ENCODE measurements around the gene TIMP2. TPM values are rescaled to one million over a fixed set of nuclear protein-coding genes. Genes with fewer than 3 reads are reported as not detected.

The TIMP2 gene
- total RNA-seq, 1 experiment from 2014 or later: 398 TPM

DNA sequence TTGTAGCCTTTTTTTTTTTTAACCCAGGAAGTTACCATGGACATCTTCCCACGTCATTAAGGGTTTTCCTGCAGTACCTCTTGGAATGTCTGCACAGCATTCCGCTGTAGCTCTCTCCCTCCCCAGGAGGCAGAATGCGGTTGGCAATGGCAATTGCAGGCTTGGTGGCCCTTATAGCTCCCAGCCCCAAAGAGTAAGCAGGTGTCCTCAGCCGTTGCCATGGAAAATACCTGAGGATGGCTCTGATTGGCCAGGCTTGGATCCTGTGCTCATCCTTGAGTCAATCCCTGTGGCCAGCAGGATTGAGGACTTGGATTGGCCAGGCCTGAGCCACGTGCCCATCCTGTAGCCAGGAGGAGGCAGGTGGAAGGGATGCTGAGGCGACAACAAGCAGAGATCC is 15.5 kb upstream of the TIMP2 start:
- peak; percentile 52 for DNase-seq (ENCODE audit: low read depth, low spot score)
- in situ Hi-C loops (cut with HindIII; ENCODE audit: low pct_unique_long_range_greater_than_20kb, low sequenced_read_pairs): no loop called here

DNA sequence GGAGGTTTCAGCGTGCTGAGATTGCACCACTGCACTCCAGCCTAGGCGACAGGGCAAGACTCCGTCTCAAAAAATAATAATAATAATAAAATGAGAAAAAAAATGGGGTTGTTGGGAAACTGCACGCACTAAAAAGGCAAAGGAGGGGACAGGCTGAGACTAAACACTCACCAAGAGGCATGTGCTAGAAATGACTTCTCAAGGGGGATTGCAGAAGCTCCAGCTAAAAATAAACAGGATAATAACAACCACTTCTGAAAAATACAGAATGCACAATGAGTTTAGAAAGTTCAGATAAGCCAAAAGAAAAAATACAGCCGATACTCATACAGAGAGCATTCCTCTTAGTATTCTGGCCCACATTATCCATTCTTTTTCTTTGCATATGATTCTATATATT is 15.1 kb upstream of the TIMP2 start:
- in situ Hi-C loops (cut with HindIII; ENCODE audit: low pct_unique_long_range_greater_than_20kb, low sequenced_read_pairs): no loop called here
- DNase-seq (ENCODE audit: low read depth, low spot score): no peak

DNA sequence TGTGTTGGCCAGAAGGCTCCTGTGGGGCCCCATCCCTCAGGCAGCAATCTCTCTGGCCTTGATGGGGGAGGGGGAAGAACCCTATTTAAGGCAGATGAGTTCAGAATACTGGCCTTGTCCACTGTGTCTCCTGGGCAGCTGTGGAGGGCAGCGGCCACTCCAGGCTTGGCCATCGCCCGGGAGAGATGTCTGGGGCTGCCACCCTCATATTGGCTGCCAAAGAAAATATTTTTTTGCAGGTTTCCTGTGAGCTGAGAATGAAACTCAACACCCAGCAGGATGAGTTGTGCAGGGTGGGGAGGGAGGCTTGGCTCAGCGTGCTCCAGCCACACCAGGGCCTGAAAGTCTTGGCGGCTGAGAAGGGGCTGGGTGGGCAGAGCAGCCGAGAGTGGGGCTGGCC is 14.4 kb upstream of the TIMP2 start:
- in situ Hi-C loops (cut with HindIII; ENCODE audit: low pct_unique_long_range_greater_than_20kb, low sequenced_read_pairs): no loop called here
- no peak for DNase-seq (ENCODE audit: low read depth, low spot score)

DNA sequence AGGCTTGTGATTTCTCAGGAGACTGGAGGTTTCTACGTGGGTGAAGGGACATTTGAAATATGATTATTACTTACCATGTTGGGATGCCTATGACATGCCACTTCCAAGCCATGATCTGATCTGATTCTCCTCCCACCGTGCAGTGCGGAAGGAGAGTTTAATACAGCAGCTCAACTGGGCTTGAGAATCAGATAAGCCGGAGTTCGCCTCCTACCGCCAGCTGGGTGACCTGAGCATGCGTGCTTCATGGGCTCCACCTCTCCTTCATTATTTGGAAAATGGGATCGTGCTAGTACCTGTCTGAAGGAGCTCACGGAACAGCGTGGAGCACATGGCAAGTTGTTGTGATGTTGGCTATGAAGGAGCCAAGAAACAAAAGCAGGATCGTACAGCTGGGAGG is 12.4 kb upstream of the TIMP2 start:
- in situ Hi-C loops (cut with HindIII; ENCODE audit: low pct_unique_long_range_greater_than_20kb, low sequenced_read_pairs): no loop called here
- no peak for DNase-seq (ENCODE audit: low read depth, low spot score)

DNA sequence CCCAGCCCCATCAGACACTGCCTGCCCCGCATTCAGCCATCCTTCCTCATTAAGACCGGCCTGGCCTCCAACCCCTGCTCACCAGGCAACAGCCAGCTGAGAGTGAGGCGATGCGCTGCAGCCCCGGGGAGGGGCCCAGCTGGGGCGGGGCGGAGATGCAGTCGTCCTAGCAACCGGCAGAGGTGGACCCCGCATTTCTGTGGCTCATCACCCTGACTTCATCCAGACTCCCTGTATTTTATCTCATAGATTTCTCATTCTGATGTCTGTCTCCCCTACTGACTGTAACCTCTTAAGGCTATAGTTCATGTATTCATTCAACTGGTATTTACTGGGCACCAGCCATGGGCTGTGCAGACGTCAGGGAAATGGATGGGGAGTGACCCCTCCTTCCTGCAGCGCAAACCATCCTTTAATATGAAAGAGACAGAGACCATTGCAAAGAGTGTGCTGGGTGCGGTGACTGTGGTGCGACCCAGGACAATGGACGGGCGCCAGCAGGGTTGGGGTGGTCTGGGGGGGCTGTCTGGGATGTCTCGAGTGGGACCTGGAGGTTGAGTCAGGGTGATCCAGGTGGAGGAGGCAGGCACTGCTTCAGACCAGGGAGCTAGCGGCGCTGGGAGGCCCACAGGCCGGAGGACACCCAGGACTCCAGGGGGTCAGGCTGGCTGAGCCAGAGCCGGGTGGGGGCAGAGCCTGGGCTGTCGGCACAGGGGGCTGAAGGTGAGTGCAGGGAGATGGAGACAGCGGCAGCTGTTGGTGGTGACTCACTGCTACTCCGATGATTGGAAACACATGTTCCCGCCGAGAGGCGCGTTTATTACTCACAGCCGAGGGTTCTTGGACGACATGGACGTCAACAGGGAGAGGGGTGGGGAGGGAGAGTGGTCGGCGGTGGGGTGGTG is 10.5 kb upstream of the TIMP2 start:
- no peak for DNase-seq (ENCODE audit: low read depth, low spot score)
- in situ Hi-C loops (cut with HindIII; ENCODE audit: low pct_unique_long_range_greater_than_20kb, low sequenced_read_pairs): no loop called here

DNA sequence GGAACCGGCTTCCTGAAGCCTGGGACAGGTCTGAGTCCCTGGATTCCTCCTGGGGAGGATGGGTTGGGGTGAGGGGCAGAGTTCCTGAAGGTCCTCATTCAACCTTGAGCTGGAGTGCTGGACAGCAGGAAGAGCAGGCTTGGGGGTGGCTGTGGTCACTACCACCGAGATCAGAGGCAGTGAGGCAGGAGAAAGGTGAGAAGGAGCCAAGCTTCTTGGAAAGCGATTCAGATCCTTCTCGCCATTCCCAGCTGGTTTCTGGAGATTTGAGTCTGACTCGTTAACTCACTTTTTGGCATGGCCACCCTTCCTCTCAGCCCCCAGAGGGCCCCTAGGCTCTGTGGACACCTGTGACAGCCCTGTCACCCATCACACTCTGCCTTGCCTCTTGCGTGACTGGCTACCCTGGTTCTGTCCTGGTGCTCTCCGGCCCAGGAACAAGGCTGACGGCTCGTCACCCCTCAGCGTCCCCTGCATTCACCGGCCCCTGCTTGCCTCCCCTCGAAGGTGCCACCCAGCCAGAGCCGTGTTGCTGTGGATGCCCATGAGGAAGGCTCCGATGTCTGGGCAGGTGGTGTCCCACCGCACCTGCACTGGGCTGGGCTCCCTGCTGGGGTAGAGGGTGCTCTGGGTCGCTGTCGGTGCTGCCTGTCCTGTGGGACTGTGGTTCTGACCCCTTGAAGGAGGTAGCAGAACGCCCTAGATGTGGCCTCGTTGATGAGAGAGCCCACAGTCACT is 9.7 kb upstream of the TIMP2 start:
- no peak for DNase-seq (ENCODE audit: low read depth, low spot score)
- in situ Hi-C loops (cut with HindIII; ENCODE audit: low pct_unique_long_range_greater_than_20kb, low sequenced_read_pairs): no loop called here

DNA sequence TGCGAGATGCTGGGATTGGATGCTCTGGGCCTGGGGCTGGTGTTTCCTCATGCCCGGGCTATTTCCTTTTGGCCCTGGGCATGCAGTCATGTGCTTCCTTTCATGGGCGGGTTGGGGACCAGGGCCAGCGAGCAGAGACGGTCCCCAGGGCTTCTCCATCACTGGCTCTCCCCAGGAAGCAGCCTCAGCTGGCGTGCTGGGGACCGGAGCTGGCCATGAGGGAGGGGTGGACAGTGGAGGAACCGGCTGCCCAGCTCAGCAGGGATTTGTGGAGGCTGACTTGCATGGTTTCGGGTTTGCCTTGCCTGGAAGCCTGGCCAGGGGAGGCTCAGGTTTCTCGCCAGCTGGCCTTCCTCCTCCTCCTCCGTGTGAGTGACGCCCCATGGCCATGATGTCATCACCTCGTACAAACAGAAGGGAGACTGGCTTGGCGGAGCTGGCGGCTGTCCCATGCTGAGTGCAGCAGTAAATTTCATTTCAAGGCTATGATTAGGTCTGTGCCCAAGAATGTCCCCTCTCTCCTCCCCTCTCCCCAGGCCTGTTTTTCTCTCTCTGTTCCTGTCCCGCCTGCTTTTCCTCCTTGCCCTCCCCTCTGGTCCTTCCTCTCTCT is 8.9 kb upstream of the TIMP2 start:
- no peak for DNase-seq (ENCODE audit: low read depth, low spot score)
- in situ Hi-C loops (cut with HindIII; ENCODE audit: low pct_unique_long_range_greater_than_20kb, low sequenced_read_pairs): no loop called here

DNA sequence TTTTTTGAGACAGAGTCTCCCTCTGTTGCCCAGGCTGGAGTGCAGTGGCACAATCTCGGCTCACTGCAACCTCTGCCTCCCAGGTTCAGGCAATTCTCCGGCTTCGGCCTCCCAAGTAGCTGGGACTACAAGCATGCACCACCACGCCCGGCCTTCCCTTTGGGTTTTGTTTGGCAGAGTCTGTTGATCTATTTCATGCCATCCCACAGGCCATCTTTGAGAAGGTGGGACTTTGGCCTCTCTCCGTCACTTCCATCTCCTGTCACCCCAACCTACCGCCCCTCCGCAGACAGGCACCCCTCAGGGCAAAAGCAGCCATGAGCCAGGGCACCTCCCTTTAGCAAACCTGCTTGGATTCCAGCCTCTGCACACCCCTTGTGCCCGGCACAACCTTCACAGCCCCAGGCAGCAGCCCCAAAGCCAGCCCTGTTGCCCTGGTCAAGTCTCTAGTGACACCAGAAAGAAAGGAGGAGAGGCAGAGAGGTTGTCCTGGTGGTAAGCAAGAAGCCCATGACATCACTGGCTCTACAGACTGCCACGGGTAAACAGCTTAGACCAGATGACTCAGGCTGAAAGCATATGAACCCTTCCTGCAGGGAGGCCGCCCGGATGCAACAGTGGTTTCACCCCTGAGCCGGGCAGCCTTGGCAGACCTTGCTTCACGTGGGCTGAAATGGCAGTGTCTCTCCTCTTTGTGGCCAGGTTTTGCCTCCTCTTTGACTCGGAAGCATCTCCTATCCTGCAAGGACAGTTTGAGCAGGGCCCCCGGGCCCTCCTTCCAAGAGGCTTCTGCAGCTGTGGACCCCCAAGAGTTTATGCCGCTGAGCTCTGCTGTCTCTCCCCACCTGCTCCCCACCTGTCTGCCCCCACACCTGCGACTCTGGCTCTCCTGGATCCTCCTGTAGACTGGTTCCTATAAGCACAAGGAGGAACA is 8.1 kb upstream of the TIMP2 start:
- peak; percentile 76 for DNase-seq (ENCODE audit: low read depth, low spot score)
- in situ Hi-C loops (cut with HindIII; ENCODE audit: low pct_unique_long_range_greater_than_20kb, low sequenced_read_pairs): no loop called here

DNA sequence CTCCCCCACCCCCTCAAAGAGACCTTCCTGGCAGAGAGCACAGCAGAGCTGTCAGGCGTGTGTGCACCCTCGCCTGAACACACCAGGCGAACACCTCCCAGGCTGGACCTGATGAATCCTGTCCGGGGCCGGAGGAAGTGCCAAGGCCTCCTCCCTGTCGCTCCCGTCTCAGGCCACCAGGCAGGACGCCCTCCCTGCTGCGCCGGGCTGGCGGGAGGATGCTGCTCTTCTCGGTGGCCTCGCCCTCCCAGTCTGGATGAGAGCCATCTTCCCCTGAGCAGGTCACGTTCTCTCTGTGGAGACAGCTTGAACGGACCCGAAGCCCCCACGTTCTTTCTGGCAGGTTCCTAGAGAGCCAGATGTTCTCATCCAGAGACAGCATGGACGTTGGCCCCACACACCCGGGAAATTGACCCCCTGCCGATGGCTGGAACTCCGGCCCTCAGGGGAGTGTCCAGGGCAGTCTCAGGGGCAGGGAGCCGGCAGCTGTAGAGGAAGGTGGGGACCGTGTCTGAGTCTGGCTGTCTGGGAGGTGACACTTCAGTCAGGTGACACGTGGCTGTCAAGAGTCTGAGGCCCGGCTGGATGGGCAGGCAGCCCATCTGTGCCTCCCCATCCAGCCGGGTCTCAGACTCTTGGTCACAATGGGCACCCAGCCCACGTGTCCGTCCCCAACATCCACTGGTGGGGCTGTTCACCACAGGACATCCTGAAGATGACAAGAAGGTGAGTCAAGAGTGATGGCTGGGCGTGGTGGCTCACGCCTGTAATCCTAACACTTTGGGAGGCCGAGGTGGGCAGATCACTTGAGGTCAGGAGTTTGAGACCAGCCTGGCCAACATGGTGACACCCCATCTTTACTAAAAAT is 5.0 kb upstream of the TIMP2 start:
- in situ Hi-C loops (cut with HindIII; ENCODE audit: low pct_unique_long_range_greater_than_20kb, low sequenced_read_pairs): no loop called here
- DNase-seq (ENCODE audit: low read depth, low spot score): no peak

DNA sequence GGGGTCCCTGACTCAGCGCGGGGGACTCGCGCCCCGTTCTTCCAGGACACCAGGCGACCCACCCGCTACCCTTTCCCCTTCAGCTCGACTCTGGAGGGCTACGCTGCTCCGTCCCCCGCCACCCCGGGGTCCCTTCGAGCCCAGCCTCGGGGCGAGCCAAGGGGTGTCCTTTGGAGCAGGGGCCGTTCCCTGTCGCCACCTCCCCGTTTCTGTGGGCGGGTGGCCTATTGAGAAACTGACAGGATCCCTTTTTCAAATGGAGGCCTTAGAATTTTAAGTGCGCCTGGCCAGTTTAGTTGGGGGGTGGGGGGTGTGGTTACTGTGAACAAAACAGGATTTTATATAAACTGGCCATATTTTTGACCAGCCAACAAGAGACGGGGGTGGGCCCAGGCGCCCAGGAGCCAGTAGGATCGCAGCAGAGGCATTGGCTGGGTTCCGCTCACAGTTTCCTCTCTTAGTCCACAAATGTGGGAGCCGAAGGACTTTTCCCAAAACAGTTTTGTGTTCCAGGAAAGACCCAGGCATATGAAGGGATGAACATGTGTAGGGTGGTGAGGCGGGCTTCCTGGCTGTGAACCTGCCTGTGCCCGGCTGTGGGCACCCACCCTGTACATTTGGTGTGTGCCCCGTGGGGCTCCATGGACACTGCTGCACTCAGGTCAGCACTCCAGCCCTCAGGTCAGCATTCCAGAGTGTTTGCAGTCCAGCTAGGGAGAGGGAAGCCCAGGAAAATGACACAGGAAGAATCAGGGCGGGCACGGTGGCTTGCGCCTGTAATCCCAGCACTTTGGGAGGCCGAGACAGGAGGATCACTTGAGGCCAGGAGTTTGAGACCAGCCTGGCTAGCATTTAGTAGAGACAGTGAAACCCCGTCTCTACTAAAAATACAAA is 722 bp upstream of the TIMP2 start:
- peak; percentile 71 for DNase-seq (ENCODE audit: low read depth, low spot score)
- in situ Hi-C loops (cut with HindIII; ENCODE audit: low pct_unique_long_range_greater_than_20kb, low sequenced_read_pairs): no loop called here

DNA sequence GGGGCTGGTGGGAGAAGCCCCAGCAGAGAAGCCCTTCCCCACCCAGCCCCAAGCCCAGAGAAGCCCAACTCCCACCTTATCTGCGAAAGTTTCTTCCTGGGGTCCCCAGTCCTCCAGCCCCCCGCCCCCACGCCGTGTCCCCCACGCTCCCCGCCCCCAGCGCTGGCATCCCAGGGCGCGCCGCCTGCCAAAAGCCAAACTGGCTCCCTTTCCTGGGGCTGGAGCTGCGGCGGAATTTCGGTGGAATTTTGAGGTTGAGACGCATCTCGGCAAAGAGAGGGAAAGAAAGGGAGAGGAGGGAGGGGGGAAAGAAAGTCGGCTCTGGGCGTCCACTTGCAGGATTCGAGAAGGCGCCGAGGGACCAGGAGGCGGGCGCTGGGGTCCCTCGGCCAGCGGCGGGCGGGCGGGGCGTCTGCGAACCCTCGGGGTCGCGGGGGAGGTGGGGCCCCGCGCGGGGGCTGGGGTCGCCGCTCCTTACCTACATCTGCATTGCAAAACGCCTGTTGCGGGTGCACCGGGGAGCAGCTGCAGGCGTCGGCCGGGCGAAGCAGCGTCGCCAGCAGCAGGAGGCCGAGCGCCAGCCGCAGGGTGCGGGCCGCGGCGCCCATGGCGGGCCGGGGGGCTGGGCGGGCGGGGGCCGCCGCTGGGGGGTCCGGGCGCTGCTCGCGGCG is 571 bp downstream of the TIMP2 start:
- in situ Hi-C loops (cut with HindIII; ENCODE audit: low pct_unique_long_range_greater_than_20kb, low sequenced_read_pairs): no loop called here
- DNase-seq (ENCODE audit: low read depth, low spot score): no peak

DNA sequence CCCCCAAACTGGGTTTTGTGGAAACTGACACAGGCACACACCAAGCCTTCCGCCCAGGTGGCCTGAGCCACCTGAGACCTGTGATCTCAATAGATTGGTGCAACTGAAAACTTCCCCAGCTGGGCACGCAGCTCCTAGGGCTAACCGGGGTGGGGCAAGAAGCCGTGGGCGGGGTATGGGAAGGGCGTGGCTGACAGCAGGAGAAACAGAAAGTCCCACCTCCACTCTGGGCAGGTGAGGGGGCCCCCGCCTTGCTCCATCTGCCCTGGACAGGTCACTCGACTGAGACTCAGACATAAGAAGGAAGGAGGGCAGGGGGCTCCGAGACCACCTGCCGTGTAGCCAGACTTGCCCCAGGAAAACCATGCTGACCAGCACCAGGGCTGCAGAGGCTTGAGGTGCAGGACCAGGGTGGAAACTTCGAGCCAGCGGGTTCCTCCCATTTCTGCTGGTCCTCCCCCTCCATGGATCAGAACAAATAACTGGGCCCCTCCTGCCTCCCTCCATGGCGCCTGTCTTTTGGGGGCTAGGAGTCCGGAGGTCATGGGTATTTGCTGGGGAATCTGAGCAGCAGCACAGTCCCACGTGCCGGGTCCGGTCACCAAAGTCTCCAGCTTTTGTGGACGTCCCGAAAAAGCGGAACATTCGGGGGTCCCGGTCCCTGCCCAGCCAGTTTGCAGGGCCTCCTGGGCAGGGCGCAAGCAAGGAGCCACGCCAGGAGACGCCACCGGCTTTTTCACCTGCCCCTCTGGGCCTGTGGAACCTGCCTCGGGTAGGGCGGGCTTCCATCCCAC is 1.3 kb downstream of the TIMP2 start:
- peak; percentile 77 for DNase-seq (ENCODE audit: low read depth, low spot score)
- in situ Hi-C loops (cut with HindIII; ENCODE audit: low pct_unique_long_range_greater_than_20kb, low sequenced_read_pairs): no loop called here

DNA sequence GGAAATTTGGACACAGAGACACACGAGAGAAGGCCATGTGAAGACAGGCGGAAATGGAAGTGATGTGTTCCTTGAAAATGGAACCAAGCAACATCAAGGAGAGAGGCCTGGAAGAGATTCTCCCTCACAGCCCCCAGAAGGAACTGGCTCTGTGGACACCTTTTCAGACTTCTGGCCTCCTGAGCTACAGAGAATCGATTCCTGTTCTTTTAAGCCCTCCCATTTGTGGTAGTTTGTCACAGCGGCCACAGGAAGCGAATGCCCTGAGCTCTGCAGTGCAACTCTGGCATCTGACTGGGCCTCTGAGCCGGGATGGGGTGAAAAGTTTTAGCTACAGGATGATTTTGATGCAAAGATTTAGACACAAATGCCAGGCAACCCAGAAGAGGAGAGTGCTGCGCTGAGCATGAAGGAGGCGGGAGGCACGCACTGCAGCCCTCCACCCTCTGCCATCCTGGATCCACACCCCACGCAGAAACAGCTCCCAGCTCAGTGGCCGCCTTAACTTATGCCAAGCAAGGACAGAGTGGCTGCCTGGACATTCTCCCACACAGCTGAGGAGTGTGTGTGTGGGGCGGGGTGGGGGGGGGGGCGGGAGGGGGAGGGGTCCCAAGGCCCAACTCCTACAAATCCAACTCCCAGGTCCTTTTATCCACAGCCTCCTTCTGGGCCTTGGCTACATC is 2.2 kb downstream of the TIMP2 start:
- no peak for DNase-seq (ENCODE audit: low read depth, low spot score)
- in situ Hi-C loops (cut with HindIII; ENCODE audit: low pct_unique_long_range_greater_than_20kb, low sequenced_read_pairs): no loop called here

DNA sequence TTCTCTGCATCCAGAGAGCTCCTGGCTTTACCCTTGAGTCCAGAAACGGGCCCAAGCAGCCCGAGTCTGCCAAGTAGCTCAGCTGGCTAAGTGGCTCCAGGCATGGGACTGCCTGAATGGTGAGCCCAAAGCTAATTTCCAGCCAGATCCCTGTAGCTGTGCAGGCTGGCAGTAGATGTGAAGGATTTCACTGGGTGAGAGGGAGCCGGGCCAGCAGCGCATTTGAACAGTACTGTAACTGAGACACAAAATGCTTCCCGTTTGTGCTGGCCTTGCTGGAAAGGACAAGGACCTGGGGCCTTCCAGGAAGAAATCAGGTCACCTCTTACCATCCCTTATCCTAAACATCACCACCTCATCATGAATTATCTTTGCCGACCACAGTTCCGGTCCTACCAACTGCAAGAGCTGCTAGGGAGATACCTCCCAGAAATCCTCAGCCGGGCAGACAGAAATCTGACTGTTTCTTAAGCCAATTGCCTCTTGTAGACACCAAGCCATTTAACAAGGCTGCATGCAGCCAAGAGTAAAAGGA is 3.7 kb downstream of the TIMP2 start:
- no peak for DNase-seq (ENCODE audit: low read depth, low spot score)
- in situ Hi-C loops (cut with HindIII; ENCODE audit: low pct_unique_long_range_greater_than_20kb, low sequenced_read_pairs): no loop called here
